Hepatocyte (in vitro differentiated cells): Measurements from ENCODE around the gene SRRM2. TPM values are rescaled to one million over a fixed set of nuclear protein-coding genes. Genes with fewer than 3 reads are reported as not detected.

Experiments
- DNase-seq: peaks from one replicate; pipeline ENCODE4 v3.0.0-alpha.2; 2016; ENCODE audit warnings: low spot score
- H2AFZ ChIP-seq: fragments of 200-600 bp; sonication (generic); 2 replicates; pipeline ENCODE4 v1.6.0; 2016; ENCODE audit warnings: antibody characterized with exemption, mild to moderate bottlenecking
- H3K27ac ChIP-seq: fragments of 200-600 bp; sonication (generic); 2 replicates; pipeline ENCODE4 v1.5.1; 2016; ENCODE audit warnings: mild to moderate bottlenecking
- H3K27me3 ChIP-seq: fragments of 200-600 bp; sonication (generic); 2 replicates; pipeline ENCODE4 v1.6.1; 2016
- H3K36me3 ChIP-seq: fragments of 200-600 bp; sonication (generic); replicated peaks from 2 replicates; pipeline ENCODE4 v1.5.1; 2016; ENCODE audit warnings: low read depth; ENCODE audit not compliant: insufficient read depth
- H3K4me1 ChIP-seq: fragments of 200-600 bp; sonication (generic); 2 replicates; pipeline ENCODE4 v1.5.1; 2016; ENCODE audit warnings: mild to moderate bottlenecking, moderate library complexity; ENCODE audit not compliant: insufficient read depth
- H3K4me2 ChIP-seq: fragments of 200-600 bp; sonication (generic); 2 replicates; pipeline ENCODE4 v1.6.0; 2016
- H3K4me3 ChIP-seq: fragments of 200-600 bp; sonication (generic); 2 replicates; pipeline ENCODE4 v1.5.1; 2016; ENCODE audit warnings: mild to moderate bottlenecking
- H3K79me2 ChIP-seq: fragments of 200-600 bp; sonication (generic); 2 replicates; pipeline ENCODE4 v1.6.0; 2017; ENCODE audit warnings: mild to moderate bottlenecking
- H3K9me2 ChIP-seq: fragments of 200-600 bp; sonication (generic); replicated peaks from 2 replicates; pipeline ENCODE4 v1.6.0; 2017; ENCODE audit warnings: mild to moderate bottlenecking; ENCODE audit not compliant: insufficient read depth
- H3K9me3 ChIP-seq: fragments of 200-600 bp; sonication (generic); 2 replicates; pipeline ENCODE4 v1.5.1; 2016; ENCODE audit warnings: low read depth, mild to moderate bottlenecking
- H4K20me1 ChIP-seq: fragments of 200-600 bp; sonication (generic); 2 replicates; pipeline ENCODE4 v1.6.0; 2016; ENCODE audit warnings: mild to moderate bottlenecking; ENCODE audit not compliant: insufficient read depth, poor library complexity, severe bottlenecking
- CTCF ChIP-seq: fragments of 200-600 bp; sonication (generic); IDR thresholded peaks from 2 replicates; pipeline ENCODE4 v1.5.1; 2016; ENCODE audit warnings: antibody characterized with exemption, mild to moderate bottlenecking; ENCODE audit not compliant: poor library complexity
- EZH2 ChIP-seq: fragments of 200-600 bp; sonication (generic); IDR thresholded peaks from 2 replicates; pipeline ENCODE4 v1.6.1; 2016; ENCODE audit warnings: antibody characterized with exemption, mild to moderate bottlenecking, borderline replicate concordance
- EZH2phosphoT487 ChIP-seq: fragments of 200-600 bp; sonication (generic); IDR thresholded peaks from one replicate; pipeline ENCODE4 v1.6.1; 2018; ENCODE audit warnings: antibody characterized with exemption, mild to moderate bottlenecking, low read depth, moderate library complexity; ENCODE audit not compliant: unreplicated experiment, severe bottlenecking
- WGBS: methylation state at CpG from one replicate; pipeline ENCODE4 v1.1.6; 2016; ENCODE audit warnings: low lambda C conversion rate; ENCODE audit errors: missing lambda C conversion rate; 5-methylcytosine and 5-hydroxymethylcytosine counted together
- polyA plus RNA-seq: library from polyadenylated mRNA; unstranded; fragments of >200 nt; fragmentation: Nextera tagmentation; extraction: Ambion mirVana; gene quantifications from 2 replicates; pipeline ENCODE4 v1.2.1, GENCODE V29; 2016
- total RNA-seq: library from RNA; depleted of rRNA; stranded (reverse); fragments of >200 nt; gene quantifications from 2 replicates; pipeline ENCODE4 v1.2.3, GENCODE V29; 2014

Gene SRRM2
- total and polyA plus RNA-seq, 2 experiments from 2014 or later: 142 to 403 TPM

GRCh38 chr16:2736476-2737237, 15.8 kb upstream of the SRRM2 start:
- Histone ChIP-seq H3K27me3 (no peaks in the 10 kb centered on the region), H3K36me3 (no peaks in the 10 kb centered on the region), H3K9me2 (no peaks in the 10 kb centered on the region), H3K4me1 (peaks cover 6% of the 10 kb centered on the region), H3K79me2 (no peaks in the 10 kb centered on the region), H3K9me3 (no peaks in the 10 kb centered on the region), H3K27ac (no peak overlapping the region), H4K20me1 (no peaks in the 10 kb centered on the region), H3K4me3 (no peak overlapping the region), H3K4me2 (no peak overlapping the region), H2AFZ (no peak overlapping the region)
- 92% methylated on average over 11 of the region's 11 CpGs for WGBS
- no peak for TF ChIP-seq EZH2phosphoT487
- TF ChIP-seq EZH2: no peak
- TF ChIP-seq CTCF: no peak
- DNase-seq: no peak

- Histone ChIP-seq H3K9me3 (no peaks in the 10 kb centered on the region), H3K4me1 (peaks cover 6% of the 10 kb centered on the region), H3K9me2 (no peaks in the 10 kb centered on the region), H3K4me2 (no peak overlapping the region), H3K4me3 (no peak overlapping the region), H3K27ac (no peak overlapping the region), H3K36me3 (no peaks in the 10 kb centered on the region), H3K79me2 (no peaks in the 10 kb centered on the region), H3K27me3 (no peaks in the 10 kb centered on the region), H4K20me1 (no peaks in the 10 kb centered on the region), H2AFZ (no peak overlapping the region)
- TF ChIP-seq EZH2phosphoT487: no peak
- no peak for TF ChIP-seq CTCF
- DNase-seq: no peak
- WGBS: 87% methylated on average over 5 of the region's 5 CpGs
Observed at GRCh38 chr16:2737238-2737605, 15.2 kb upstream of the SRRM2 start.

DNA sequence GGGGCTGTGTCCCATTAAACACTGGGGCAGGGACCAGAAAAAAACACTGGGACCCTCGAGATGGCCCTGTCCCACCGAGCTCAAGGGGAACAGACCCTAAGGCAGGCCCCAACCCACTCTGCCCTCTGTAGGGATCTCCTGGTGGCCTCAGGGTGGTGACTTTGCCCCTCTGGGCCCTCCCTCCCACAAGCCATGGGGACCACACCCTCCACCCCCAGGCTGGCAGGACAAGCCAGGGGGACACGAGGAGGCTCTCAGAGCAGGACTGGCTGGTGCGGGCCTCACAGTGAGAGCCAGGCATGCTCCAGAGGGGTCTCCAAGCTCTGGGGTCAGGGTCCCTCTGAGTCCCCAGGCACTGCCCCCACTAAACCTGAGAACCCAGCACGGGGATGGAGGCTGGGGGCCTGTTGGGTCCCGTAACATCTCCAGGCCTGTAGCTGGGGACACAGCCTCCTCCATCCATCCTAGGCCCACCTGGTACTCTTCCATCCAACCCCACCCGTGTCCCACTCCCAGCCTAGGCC, 14.5 kb upstream of the SRRM2 start:
- no peaks in the 10 kb centered on the region for H3K79me2 ChIP-seq
- H3K4me3 ChIP-seq: no peak overlapping the region
- no peak for TF ChIP-seq CTCF
- no peak for TF ChIP-seq EZH2
- no peak for TF ChIP-seq EZH2phosphoT487
- H3K4me2 ChIP-seq: no peak overlapping the region
- H3K36me3 ChIP-seq: no peaks in the 10 kb centered on the region
- no peaks in the 10 kb centered on the region for H3K9me2 ChIP-seq
- 69% methylated on average over 5 of the region's 7 CpGs for WGBS
- no peaks in the 10 kb centered on the region for H4K20me1 ChIP-seq
- no peaks in the 10 kb centered on the region for H3K27me3 ChIP-seq
- H2AFZ ChIP-seq: no peak overlapping the region
- DNase-seq: no peak
- H3K9me3 ChIP-seq: no peaks in the 10 kb centered on the region
- H3K27ac ChIP-seq: no peak overlapping the region
- H3K4me1 ChIP-seq: peaks cover 6% of the 10 kb centered on the region
